Measurements from ENCODE around the gene UBE2V1. TPM values are rescaled to one million over a fixed set of nuclear protein-coding genes. Genes with fewer than 3 reads are reported as not detected.

Gene UBE2V1
- total RNA-seq, 2 experiments from 2014 or later = 111 to 144 TPM

DNA sequence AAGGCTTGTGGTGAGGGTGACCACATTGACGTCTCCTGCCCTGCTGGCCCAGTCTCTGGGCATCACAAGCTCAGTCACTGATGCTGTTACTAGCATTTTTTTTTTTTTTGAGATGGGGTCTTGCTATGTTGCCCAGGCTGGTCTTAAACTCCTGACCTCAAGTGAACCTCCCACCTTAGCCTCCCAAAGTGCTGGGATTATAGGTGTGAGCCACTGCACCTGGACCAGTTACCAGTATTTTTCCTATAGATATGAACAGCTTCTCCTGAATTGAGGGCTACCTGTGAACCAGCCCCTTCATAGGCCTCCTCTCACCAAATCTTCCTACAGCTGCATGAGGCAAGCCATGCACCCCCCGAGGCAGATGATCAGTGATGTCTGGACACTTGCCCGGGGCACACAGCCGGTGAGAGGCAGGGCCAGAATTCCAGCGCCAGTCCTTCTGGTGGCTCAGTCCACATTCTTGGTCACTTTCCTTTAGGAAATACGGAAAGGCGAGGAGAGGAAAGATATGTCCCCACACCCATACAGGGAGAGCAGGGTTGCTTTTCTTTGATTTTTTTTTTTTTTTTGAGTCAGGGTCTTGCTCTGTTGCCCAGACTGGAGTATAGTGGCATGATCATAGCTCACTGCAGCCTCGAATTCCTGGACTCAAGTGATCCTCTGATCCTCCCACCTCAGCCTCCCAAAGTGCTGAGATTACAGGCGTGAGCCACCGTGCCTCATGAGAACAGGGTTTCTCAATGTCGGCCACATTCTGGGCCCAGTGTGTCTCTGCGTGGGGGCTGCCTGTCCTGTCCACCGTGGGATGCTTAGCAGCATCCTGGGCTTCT is 50.7 kb downstream of the UBE2V1 start:
- Mint-ChIP-seq H3K27ac (no peak overlapping the region), H3K4me1 (no peaks in the 10 kb centered on the region), H3K36me3 (ENCODE audit: low read depth) (no peaks in the 10 kb centered on the region), H3K9me3 (no peaks in the 10 kb centered on the region), H3K27me3 (no peaks in the 10 kb centered on the region), H3K4me3 (no peak overlapping the region)
- ChIA-PET POLR2A (no interaction called here), CTCF (interaction anchor here (0.6 to 3.2 kb wide), 6 partner anchors 9 to 345 kb away, joined by 3 to 10 read pairs (median 3); no protein-coding TSS in a partner anchor)
- DNase-seq = no peak

DNA sequence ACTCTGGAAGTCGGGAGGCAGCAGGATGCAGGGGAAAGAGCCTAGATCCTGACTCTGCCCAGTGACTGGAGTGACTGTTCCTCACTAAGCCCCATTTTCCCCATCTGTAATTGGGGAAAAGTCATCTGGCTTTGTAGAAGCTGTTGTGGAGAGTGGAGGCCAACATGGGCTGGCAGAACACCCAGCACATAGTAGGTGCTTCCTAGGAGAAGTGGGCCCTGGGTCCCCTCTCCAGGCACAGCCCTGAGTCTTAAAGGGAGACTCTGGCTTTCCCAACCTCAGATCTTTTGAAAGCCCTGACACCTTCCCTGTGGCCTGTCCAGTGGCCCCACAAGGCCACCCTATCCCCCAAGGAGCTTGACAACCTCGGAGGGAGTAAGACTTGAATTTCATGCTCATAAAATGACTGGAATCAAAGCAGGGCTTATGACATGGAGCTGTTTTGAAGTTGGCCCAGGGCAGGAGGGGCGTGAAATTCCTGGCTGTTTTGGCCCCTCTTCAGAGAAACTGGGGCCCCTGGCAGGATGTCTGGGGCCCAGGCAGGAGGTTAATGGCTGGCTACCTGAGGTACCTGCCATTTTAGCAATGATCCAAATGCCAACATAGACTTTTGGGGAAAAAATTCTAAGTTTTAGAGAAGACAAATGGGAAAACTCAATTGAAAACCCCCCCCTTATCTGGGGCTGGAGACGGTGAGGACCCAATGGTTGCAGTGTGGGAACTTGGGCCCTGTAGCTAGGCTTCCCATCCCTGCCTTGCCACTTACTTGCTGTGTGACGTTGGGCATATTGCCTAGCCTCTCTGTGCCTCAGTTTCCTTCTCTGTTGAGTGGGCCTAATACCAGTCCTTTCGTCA is 51.6 kb downstream of the UBE2V1 start:
- Mint-ChIP-seq H3K4me3 (no peak overlapping the region), H3K9me3 (no peaks in the 10 kb centered on the region), H3K27me3 (no peaks in the 10 kb centered on the region), H3K36me3 (ENCODE audit: low read depth) (no peaks in the 10 kb centered on the region), H3K4me1 (no peaks in the 10 kb centered on the region), H3K27ac (no peak overlapping the region)
- POLR2A ChIA-PET = no interaction called here
- no peak for DNase-seq
- CTCF ChIA-PET = interaction anchor here (0.6 to 3.2 kb wide), 8 partner anchors 10 to 344 kb away, joined by 3 to 10 read pairs (median 3); no protein-coding TSS in a partner anchor

DNA sequence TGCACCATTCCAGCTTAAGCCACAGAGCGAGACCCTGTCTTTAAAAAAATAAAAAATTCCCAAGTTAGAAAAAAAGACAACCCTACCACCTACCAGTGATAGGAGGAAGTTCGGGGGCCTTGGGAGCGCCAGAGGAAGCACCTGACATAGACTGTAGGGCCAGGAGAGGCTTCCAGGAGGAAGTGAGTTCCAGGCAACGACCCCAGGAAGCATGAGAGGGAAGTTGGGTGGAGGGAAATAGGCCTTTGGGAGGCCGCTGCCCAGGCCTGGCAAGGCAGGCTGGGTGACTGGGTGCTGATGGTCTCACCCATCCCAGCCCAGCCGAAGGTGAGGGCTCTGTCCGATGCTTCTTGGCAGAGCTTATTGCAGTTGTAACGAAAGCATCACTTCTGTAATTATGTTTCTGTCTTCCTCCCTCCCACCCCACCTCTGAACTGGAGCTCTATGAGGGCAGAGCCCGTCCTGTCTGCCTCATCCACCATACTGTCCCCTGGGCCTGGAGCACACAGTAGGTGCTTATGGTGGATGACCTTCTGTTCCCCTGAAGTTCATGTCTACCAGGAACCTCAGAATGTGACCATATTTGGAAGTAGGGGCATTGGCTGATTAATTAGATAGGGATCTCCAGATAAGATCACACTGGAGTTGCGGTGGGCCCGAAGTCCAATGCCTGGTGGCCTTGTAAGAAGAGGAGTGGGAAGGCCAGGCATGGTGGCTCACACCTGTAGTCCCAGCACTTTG is 54.1 kb downstream of the UBE2V1 start:
- no peaks in the 10 kb centered on the region for H3K27me3 Mint-ChIP-seq
- H3K4me1 Mint-ChIP-seq = no peaks in the 10 kb centered on the region
- DNase-seq = no peak
- no peaks in the 10 kb centered on the region for H3K36me3 Mint-ChIP-seq (ENCODE audit: low read depth)
- ChIA-PET CTCF (interaction anchor here (1.0 to 1.7 kb wide), 2 partner anchors 12 to 13 kb away, joined by 4 read pairs; no protein-coding TSS in a partner anchor), POLR2A (no interaction called here)
- H3K9me3 Mint-ChIP-seq = no peaks in the 10 kb centered on the region
- no peak overlapping the region for H3K4me3 Mint-ChIP-seq
- no peak overlapping the region for H3K27ac Mint-ChIP-seq

DNA sequence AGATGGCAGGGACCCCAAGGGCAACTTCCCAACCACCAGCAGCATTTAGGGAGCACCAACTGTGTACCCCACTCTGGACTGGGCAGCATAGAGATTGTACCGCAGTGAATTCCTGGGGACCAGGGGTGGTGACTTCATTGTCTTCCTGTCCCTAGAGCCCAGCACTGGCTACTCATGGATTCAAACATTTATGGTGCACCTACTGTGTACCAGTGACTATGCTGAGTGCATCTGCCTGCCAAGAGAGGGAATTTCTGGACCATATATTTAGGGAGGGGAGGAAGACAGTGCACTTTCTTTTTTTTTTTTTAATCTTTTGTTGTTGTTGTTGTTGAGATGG is 55.3 kb downstream of the UBE2V1 start:
- Mint-ChIP-seq H3K9me3 (no peaks in the 10 kb centered on the region), H3K4me1 (no peaks in the 10 kb centered on the region), H3K27me3 (no peaks in the 10 kb centered on the region), H3K4me3 (no peak overlapping the region), H3K27ac (no peak overlapping the region), H3K36me3 (ENCODE audit: low read depth) (no peaks in the 10 kb centered on the region)
- ChIA-PET CTCF (no interaction called here), POLR2A (no interaction called here)
- DNase-seq = no peak

DNA sequence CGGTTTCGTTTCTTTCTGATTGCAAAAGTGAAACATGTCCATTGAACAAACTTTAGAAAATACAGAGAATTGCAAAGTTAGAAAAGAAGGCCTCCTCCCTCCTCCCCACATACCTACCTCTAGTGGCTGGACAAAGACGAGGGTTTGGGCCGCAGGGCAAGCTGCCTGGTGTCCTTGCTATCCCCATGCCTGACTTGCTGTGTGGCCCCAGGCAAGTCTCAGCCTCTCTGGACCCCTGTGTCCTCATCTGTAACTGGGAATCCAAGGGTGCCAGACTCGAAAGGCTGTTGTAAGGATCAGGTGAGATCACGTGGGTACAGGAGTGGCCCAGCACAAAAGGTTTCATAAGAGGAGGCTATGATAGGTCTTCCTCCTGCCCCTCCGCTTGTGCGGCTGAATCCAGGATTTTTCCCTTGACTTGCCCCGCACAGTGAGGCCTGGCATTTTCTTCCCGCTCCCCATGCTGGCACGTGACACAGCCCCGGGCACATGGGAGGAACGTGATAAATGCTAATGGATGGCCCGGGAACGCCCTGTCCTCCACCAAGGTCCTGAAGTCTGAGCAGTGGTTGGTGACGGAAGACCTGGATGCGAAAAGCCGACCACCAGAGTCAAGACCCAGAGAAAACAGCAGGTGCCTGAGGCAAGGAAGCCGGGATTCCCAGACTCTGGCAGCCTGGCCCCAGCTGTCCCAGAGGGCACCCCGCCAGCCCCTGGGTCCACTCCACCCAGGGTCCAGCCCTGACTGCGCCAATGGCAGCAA is 55.8 kb downstream of the UBE2V1 start:
- H3K36me3 Mint-ChIP-seq (ENCODE audit: low read depth) = no peaks in the 10 kb centered on the region
- H3K4me1 Mint-ChIP-seq = no peaks in the 10 kb centered on the region
- no peaks in the 10 kb centered on the region for H3K9me3 Mint-ChIP-seq
- H3K27me3 Mint-ChIP-seq = peaks cover 2% of the 10 kb centered on the region
- CTCF ChIA-PET = interaction anchor here (0.7 to 1.2 kb wide), 3 partner anchors 13 to 78 kb away, joined by 3 to 5 read pairs (median 4); no protein-coding TSS in a partner anchor
- POLR2A ChIA-PET = no interaction called here
- H3K4me3 Mint-ChIP-seq = no peak overlapping the region
- no peak overlapping the region for H3K27ac Mint-ChIP-seq
- DNase-seq = no peak

DNA sequence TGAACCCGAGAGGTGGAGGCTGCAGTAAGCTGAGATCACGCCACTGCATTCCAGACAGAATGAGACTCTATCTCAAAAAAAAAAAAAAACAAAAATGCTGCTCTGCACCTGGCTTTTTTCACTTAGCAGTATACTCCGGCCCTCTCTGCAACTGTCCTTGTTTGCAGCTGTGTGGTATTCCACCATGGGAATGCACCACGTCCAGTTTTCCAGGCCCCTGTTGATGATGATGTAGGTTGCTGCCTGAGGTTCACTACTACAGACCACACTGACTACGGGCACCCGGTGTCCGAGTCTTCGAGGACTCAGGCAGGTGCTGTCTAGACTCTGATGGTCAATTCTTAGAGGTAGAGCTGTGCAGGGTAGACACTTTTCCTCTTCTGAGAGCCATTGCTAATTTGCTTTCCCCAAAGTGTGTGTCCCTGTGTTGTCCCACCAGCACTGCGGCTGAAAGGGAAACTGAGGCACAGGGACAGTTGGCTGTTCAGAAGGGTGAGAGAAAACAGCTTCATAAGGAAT is 56.5 kb downstream of the UBE2V1 start:
- Mint-ChIP-seq H3K4me1 (no peaks in the 10 kb centered on the region), H3K27ac (no peak overlapping the region), H3K4me3 (no peak overlapping the region), H3K9me3 (no peaks in the 10 kb centered on the region), H3K27me3 (peaks cover 2% of the 10 kb centered on the region), H3K36me3 (ENCODE audit: low read depth) (no peaks in the 10 kb centered on the region)
- CTCF ChIA-PET = interaction anchor here (0.7 to 1.2 kb wide), 4 partner anchors 12 to 78 kb away, joined by 3 to 5 read pairs (median 4); no protein-coding TSS in a partner anchor
- POLR2A ChIA-PET = no interaction called here
- no peak for DNase-seq

DNA sequence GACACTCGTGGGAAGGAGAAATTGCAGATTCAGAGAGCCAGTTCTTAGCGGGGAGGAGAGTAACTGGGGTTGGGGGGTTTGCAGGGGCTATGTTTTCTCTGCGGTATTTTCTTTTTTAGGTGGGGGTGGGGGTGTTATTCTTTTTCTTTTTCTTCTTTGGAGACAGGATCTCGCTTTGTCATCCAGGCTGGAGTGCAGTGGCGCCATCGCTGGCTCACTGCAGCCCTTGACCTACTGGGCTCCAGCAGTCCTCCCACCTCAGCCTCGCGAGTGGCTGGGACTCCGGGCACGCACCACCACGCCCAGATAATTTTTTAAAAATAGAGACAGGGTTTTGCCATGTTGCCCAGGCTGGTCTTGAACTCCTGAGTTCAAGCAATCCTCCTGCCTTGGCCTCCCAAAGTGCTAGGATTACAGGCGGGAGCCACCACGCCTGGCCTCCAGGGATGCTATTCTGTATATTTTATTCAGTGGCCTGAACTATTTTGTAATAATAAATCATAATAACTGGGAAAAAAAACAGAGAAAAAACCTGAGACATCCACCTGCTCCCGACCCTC is 57.3 kb downstream of the UBE2V1 start:
- no peaks in the 10 kb centered on the region for H3K36me3 Mint-ChIP-seq (ENCODE audit: low read depth)
- DNase-seq = no peak
- no peak overlapping the region for H3K27ac Mint-ChIP-seq
- no peak overlapping the region for H3K4me3 Mint-ChIP-seq
- ChIA-PET CTCF (interaction anchor here (1.0 to 1.2 kb wide), 2 partner anchors 76 to 79 kb away, joined by 3 to 5 read pairs; no protein-coding TSS in a partner anchor), POLR2A (no interaction called here)
- H3K9me3 Mint-ChIP-seq = no peaks in the 10 kb centered on the region
- peaks cover 2% of the 10 kb centered on the region for H3K27me3 Mint-ChIP-seq
- H3K4me1 Mint-ChIP-seq = no peaks in the 10 kb centered on the region

DNA sequence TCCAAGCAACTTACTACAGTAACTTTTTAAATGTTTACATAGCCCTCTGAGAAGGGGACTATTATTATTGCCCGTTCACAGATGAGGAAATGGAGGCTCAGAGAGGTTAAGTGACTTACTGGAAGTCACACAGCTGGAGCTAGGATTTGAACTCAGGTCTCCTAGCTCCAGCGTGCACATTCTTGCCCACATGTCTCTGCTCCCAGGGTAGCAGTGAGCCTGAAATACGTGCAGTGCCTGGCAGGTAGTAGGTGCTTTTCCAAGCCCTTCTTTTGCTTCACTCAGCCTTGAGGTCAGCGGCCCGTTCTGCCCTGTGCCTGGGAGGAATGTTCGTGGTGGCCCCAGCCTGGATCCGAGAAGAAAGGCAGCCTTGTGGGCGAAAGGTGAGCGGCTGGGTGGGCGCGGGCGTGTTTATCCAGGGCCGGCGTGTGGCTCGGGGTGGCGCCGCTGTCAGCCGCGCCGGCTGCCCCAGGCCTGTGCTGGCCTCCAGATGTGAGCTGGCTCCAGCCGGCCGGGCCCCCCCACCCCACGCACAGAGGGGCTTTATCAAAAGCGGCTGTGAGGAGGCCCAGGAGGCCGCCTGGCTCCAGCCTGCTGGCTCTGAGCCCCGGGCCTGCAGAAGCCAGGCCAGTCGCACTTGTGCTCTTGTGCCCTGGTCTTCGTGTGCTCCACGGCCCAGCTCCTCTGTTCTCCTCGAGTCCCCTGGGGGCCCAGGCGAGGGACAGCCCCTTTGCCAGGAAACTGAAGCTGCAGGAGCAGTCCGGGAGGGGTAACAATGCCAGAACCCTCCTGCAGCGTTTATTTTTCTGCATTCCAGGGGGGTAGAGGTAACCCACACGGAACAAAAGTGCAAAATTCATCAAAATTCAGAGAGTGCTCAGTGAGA is 58.1 kb downstream of the UBE2V1 start:
- Mint-ChIP-seq H3K4me3 (no peak overlapping the region), H3K9me3 (no peaks in the 10 kb centered on the region), H3K36me3 (ENCODE audit: low read depth) (no peaks in the 10 kb centered on the region), H3K27ac (no peak overlapping the region), H3K4me1 (no peaks in the 10 kb centered on the region), H3K27me3 (peaks cover 2% of the 10 kb centered on the region)
- ChIA-PET CTCF (no interaction called here), POLR2A (no interaction called here)
- no peak for DNase-seq

DNA sequence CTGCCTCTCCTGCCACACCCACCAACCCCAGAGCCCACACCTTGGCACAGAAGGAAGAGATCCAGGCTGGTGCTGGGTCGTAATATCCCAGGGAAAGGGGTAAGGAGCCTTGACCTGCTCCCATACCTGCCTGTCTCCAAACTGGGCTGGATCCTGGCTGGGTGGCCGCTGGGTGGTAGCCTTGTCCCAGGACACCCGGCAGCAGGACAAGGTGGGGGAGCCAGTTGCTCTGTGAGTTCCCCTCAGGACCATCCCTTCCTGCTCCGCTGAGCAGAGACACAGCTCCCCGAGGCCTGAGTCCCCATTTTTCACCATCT is 58.8 kb downstream of the UBE2V1 start:
- DNase-seq = no peak
- H3K36me3 Mint-ChIP-seq (ENCODE audit: low read depth) = no peaks in the 10 kb centered on the region
- H3K4me1 Mint-ChIP-seq = no peaks in the 10 kb centered on the region
- no peak overlapping the region for H3K4me3 Mint-ChIP-seq
- ChIA-PET POLR2A (no interaction called here), CTCF (no interaction called here)
- no peaks in the 10 kb centered on the region for H3K9me3 Mint-ChIP-seq
- H3K27ac Mint-ChIP-seq = no peak overlapping the region
- H3K27me3 Mint-ChIP-seq = peaks cover 2% of the 10 kb centered on the region

DNA sequence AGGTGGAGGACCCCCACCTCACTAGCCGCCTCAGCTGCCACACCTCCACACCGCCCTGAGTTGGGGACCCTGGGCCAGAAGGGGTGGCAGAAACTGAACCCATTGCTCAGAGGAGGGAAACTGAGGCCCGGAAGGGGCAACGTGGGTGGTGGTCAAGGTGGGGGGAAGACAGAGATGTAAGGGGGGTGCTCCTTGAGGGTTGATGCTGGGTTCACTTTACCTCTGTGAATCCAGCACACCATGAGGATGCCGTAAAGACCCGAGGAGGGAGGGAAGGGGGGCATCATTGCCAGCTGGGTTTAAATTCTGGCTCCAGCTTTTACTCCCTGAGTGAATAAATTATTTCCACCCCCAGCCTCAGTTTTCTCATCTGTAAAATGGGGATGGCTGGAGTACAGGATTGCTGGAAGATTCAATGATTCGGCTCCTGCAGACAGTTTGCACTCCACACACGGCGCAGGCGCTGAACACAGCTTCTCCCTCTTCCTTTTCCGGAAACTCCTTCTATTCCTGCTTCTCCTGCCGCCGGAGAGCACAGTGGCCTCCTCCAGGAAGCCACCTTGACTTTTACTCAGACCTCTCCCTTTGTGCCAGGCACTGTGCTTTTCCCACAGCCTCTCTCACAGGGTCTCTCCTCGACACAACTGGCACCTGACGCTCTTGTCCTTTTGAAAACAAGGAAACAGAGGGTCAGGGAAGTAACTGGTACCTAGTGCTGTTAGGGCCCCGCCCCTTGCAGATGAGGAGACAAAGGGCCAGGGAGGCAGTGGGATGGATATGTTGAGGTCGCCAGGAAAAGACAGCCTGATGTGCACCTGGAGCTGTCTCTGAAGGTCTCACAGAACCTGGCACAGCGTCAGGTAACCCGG is 59.4 kb downstream of the UBE2V1 start:
- peaks cover 5% of the 10 kb centered on the region for H3K4me1 Mint-ChIP-seq
- H3K36me3 Mint-ChIP-seq (ENCODE audit: low read depth) = no peaks in the 10 kb centered on the region
- H3K4me3 Mint-ChIP-seq = no peak overlapping the region
- ChIA-PET POLR2A (no interaction called here), CTCF (no interaction called here)
- H3K9me3 Mint-ChIP-seq = no peaks in the 10 kb centered on the region
- no peak for DNase-seq
- no peak overlapping the region for H3K27ac Mint-ChIP-seq
- peaks cover 2% of the 10 kb centered on the region for H3K27me3 Mint-ChIP-seq

Data from activated CD4-positive, alpha-beta T cell treated with anti-CD3 and anti-CD28 coated beads, Interleukin-2, amount 10 ng/mL, durations not matched to agents 7 days and 5 days (primary cell).